Keratinocyte (primary cell): ENCODE results near the gene CHRM1.

Experiments
- EZH2 ChIP-seq: IDR thresholded peaks from one replicate; pipeline ENCODE4 v1.6.1; 2012; ENCODE audit warnings: inconsistent platforms, mild to moderate bottlenecking, low read length, moderate library complexity
- TF ChIP-seq, protein P1 (sequence below), 3 experiments: IDR thresholded peaks in 1 of 3; conservative IDR thresholded peaks in 1 of 3; optimal IDR thresholded peaks in 1 of 3; 2 replicates in 2 of 3; 3 replicates in 1 of 3; pipeline versions ENCODE3 to v1.5.1; 2011; ENCODE audit warnings: low read length in 3 of 3, mild to moderate bottlenecking in 3 of 3, moderate library complexity in 2 of 3, control low read depth in 1 of 3, inconsistent platforms in 1 of 3; ENCODE audit not compliant: insufficient read depth in 2 of 3; ENCODE audit errors: extremely low read depth in 1 of 3

DNA sequence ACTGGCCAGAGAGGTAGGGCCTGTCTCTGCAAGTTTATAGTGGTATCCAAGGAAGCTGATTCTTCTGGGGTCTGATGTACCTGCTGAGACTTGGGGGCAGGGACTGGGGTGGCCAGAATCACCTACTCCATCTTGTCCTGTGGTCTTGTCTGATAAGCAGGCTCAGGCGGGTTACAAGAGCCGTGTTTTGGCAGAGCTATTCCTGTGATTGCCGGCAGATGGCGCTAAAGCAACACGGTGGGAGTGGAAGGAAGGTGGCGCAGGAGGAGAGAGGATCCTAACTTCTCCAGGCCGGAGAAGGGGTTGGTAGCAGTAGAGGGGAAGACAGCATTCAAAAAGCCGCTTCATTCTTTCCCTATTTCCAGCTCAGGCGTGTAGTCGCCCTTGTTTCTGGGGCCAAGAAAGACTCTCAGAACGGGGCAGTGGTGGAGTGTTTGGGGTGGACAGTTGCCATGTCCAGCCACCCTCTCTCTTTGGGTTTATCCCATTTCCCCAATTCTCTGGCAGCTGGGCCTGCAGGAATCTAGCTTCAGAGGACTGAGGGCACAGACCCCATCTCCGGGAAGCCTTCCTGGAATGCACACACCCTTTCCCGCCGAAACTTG lies 15.1 kb downstream of the CHRM1 start:
- TF ChIP-seq, protein P1, sequence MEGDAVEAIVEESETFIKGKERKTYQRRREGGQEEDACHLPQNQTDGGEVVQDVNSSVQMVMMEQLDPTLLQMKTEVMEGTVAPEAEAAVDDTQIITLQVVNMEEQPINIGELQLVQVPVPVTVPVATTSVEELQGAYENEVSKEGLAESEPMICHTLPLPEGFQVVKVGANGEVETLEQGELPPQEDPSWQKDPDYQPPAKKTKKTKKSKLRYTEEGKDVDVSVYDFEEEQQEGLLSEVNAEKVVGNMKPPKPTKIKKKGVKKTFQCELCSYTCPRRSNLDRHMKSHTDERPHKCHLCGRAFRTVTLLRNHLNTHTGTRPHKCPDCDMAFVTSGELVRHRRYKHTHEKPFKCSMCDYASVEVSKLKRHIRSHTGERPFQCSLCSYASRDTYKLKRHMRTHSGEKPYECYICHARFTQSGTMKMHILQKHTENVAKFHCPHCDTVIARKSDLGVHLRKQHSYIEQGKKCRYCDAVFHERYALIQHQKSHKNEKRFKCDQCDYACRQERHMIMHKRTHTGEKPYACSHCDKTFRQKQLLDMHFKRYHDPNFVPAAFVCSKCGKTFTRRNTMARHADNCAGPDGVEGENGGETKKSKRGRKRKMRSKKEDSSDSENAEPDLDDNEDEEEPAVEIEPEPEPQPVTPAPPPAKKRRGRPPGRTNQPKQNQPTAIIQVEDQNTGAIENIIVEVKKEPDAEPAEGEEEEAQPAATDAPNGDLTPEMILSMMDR (optimal IDR thresholded peaks at IDR 0.05 in 1 of 3, IDR thresholded peaks at IDR 0.05 in 1 of 3, conservative IDR thresholded peaks at IDR 0.05 in 1 of 3; ENCODE audit: extremely low read depth in 1 of 3, insufficient read depth in 2 of 3, low read length in 3 of 3): peak; percentile 99 to 100 (median 100)
- no peak for TF ChIP-seq EZH2
